GM12872 (cell line): ENCODE results near the gene EIF4E3.

Source experiments
- CTCF ChIP-seq: IDR thresholded peaks from 3 replicates; pipeline ENCODE4 v1.5.1; 2011; ENCODE audit warnings: low read depth, mild to moderate bottlenecking, low read length, moderate library complexity; ENCODE audit not compliant: insufficient read depth

EIF4E3 gene

DNA sequence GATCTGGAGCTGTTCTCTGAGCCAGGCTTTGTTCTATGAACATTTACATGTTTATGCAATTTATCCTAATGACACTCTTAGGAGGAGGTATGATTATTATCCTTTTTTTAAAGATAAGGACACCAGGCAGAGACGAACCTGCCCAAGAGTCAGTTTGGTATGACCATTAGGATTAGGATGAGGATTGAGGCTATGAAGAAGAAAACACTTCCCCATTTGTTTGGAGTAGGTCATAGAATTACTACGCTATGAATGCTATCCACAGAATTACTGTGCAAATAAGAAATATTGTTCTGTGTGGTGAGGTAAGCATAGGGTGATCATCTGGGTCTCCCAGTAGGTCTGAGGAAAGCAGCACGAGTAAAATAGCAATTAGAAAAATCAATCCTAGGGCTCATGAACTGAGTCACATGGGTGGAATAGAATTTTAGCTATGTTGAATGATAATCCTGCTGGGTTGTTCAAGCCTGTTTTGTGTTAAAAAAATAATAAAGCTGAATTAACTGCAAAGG, 23.9 kb downstream of the EIF4E3 start:
- TF ChIP-seq CTCF = no peak

DNA sequence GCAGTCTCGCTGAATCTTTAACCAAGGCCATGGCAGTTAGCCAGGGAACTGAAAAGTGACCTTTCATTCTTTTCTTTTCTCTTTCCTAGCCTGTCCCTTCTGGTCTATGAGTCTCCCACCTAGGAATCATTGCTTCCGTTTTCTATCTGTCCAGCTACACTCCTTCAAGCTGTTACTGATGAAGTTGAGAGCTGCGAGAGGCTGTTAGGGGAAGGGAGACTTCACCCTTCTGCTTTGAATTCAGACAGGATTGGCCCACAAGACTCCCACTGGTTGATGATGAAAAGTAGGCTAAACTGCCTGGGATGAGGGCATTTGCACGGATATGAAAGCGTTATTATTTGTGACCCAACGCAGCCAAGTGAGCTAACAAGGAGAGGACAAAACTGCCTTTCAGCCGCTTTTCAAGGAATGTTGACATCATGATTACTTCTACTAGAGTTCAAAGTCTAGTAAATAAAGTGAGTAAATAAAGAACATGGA, 30.2 kb downstream of the EIF4E3 start:
- no peak for TF ChIP-seq CTCF

DNA sequence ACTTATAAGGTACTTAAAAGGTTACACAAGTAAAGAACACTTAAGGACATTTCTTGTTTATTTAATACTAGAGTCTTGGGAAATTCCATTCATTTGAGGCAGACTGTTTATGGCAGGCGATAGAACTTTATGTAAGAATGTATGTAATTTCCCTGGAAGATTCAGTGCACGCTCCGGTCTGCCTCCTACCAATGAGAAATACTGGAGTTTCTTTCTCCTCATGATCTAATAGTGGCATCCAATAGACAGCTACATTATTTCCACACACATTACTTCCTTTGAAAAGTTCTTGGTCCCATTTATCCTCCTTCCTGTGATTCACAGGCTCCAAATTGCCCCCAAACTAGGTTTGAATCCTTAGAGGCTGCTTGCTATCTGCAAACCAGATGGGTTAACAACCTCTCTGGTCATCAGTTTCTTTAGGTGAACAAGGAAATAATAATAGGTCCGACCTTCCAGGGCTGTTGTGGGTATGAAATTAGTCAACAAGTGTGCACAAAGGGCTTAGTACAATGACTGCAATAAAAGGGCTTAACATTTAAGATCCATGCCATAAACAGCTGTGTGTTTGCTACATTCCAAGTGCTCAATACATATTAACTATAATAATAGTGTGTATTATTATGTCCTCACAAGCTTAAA, 30.7 kb downstream of the EIF4E3 start:
- no peak for TF ChIP-seq CTCF

DNA sequence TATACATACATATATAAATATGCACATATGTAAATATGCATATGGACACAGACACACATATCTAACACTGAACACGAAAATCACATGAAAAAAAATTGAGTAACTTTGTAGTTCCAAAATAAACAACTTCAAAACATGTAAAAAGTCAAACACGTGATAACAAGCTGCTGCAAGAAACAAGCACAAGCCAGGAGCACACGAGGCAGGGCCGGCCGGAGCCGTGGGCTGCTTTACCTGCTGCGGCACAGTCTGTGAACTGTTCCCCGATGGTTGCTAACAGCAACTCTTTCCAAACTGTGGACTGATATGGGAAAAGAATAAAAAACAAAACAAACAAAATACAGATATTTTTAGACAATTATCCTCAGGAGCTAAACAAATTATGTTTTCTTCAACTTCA, 31.6 kb downstream of the EIF4E3 start:
- no peak for TF ChIP-seq CTCF

DNA sequence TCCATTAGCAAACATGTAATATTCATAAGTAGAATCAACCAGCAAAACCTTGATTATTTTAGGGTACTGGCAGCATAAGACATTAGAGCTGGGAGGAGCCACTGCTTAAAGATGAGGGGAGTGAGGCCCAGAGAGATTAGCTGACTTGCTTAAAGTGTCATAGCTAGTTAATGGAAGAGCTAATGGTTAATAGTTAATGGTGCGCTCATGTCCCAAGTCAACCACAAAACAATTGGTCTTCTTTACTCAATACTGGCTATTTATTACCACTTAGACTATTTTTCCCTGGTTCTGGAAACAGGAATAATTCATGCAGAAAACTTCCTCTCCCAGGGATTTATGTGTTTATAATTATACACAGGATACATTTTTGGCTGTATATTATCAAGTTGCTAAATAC, 33.1 kb downstream of the EIF4E3 start:
- TF ChIP-seq CTCF = no peak

GRCh38 chr3:71690341-71690841, 34.8 kb downstream of the EIF4E3 start:
- TF ChIP-seq CTCF = no peak

- no peak for TF ChIP-seq CTCF
Observed at GRCh38 chr3:71689291-71689690, 35.9 kb downstream of the EIF4E3 start.
